ENCODE data around the gene MAPT.
"Not testable (repeated sequence)": the region's sequence is repeated elsewhere in the genome, so short reads cannot be mapped to it uniquely, and the experiment has no call there.

Gene MAPT

GRCh38 chr17:45862127-45862526, 32.2 kb upstream of the MAPT start:
- DNase-seq (ENCODE audit: low read depth in 2 of 2) = not testable (repeated sequence)

- DNase-seq (ENCODE audit: low read depth in 2 of 2) = no peak
Observed at GRCh38 chr17:45863857-45864654, 30.3 kb upstream of the MAPT start.

- no peak for DNase-seq (ENCODE audit: low read depth in 2 of 2)
Observed at GRCh38 chr17:45867171-45867570, 27.2 kb upstream of the MAPT start.

- no peak for DNase-seq (ENCODE audit: low read depth in 2 of 2)
Observed at GRCh38 chr17:45867702-45868101, 26.7 kb upstream of the MAPT start.

- no peak for DNase-seq (ENCODE audit: low read depth in 2 of 2)
Observed at GRCh38 chr17:45868276-45868675, 26.1 kb upstream of the MAPT start.

GRCh38 chr17:45869676-45870341, 24.5 kb upstream of the MAPT start:
- no peak for DNase-seq (ENCODE audit: low read depth in 2 of 2)

- DNase-seq (ENCODE audit: low read depth in 2 of 2) = no peak
Observed at GRCh38 chr17:45870342-45870974, 23.9 kb upstream of the MAPT start.

GRCh38 chr17:45871718-45872117, 22.6 kb upstream of the MAPT start:
- DNase-seq (ENCODE audit: low read depth in 2 of 2) = no peak

GRCh38 chr17:45873728-45874127, 20.6 kb upstream of the MAPT start:
- DNase-seq (ENCODE audit: low read depth in 2 of 2) = no peak

- DNase-seq (ENCODE audit: low read depth in 2 of 2) = no peak
Observed at GRCh38 chr17:45874151-45874550, 20.2 kb upstream of the MAPT start.

- DNase-seq (ENCODE audit: low read depth in 2 of 2) = no peak
Observed at GRCh38 chr17:45876539-45876938, 17.8 kb upstream of the MAPT start.

- no peak for DNase-seq (ENCODE audit: low read depth in 2 of 2)
Observed at GRCh38 chr17:45877467-45877866, 16.9 kb upstream of the MAPT start.

- no peak for DNase-seq (ENCODE audit: low read depth in 2 of 2)
Observed at GRCh38 chr17:45883063-45883462, 11.3 kb upstream of the MAPT start.

GRCh38 chr17:45886852-45887251, 7.5 kb upstream of the MAPT start:
- no peak for DNase-seq (ENCODE audit: low read depth in 2 of 2)

- no peak for DNase-seq (ENCODE audit: low read depth in 2 of 2)
Observed at GRCh38 chr17:45888392-45888791, 6.0 kb upstream of the MAPT start.

- no peak for DNase-seq (ENCODE audit: low read depth in 2 of 2)
Observed at GRCh38 chr17:45889579-45889978, 4.8 kb upstream of the MAPT start.

- DNase-seq (ENCODE audit: low read depth in 2 of 2) = no peak
Observed at GRCh38 chr17:45893725-45894021, 681 bp upstream of the MAPT start.

- DNase-seq (ENCODE audit: low read depth in 2 of 2) = peak in 1 of 2 donors; percentile 26
Observed at GRCh38 chr17:45895304-45895968, 1.1 kb downstream of the MAPT start.

GRCh38 chr17:45895969-45896785, 1.8 kb downstream of the MAPT start:
- no peak for DNase-seq (ENCODE audit: low read depth in 2 of 2)

GRCh38 chr17:45896803-45897693, 2.7 kb downstream of the MAPT start:
- DNase-seq (ENCODE audit: low read depth in 2 of 2) = no peak

GRCh38 chr17:45900136-45900535, 5.8 kb downstream of the MAPT start:
- no peak for DNase-seq (ENCODE audit: low read depth in 2 of 2)
